AG08396 (cell line): ENCODE data around the gene FBXL20.
A peak's percentile ranks its signal among the peaks of the same experiment; 100 is the strongest.
"Not testable (repeated sequence)": the region's sequence is repeated elsewhere in the genome, so short reads cannot be mapped to it uniquely, and the experiment has no call there.

ENCODE experiments used
- DNase-seq: peaks from one replicate; pipeline ENCODE4 v3.0.0; 2012; ENCODE audit warnings: low spot score, mixed read lengths

FBXL20 gene

GRCh38 chr17:39250076-39250475, 151.3 kb downstream of the FBXL20 start:
- not testable (repeated sequence) for DNase-seq

- peak; percentile 6 for DNase-seq
Observed at GRCh38 chr17:39246274-39246673, 155.2 kb downstream of the FBXL20 start.

- DNase-seq = peak; percentile 73
Observed at GRCh38 chr17:39244600-39245570, 156.5 kb downstream of the FBXL20 start.

GRCh38 chr17:39244016-39244599, 157.3 kb downstream of the FBXL20 start:
- DNase-seq = no peak

- DNase-seq = no peak
Observed at GRCh38 chr17:39243155-39243554, 158.3 kb downstream of the FBXL20 start.

- no peak for DNase-seq
Observed at GRCh38 chr17:39240631-39241030, 160.8 kb downstream of the FBXL20 start.

GRCh38 chr17:39239640-39240314, 161.6 kb downstream of the FBXL20 start:
- peak; percentile 28 for DNase-seq

- DNase-seq = peak; percentile 24
Observed at GRCh38 chr17:39238311-39238972, 163.0 kb downstream of the FBXL20 start.

- DNase-seq = no peak
Observed at GRCh38 chr17:39237586-39237985, 163.8 kb downstream of the FBXL20 start.

- DNase-seq = no peak
Observed at GRCh38 chr17:39236981-39237441, 164.4 kb downstream of the FBXL20 start.

- DNase-seq = no peak
Observed at GRCh38 chr17:39236450-39236927, 164.9 kb downstream of the FBXL20 start.

GRCh38 chr17:39235555-39236449, 165.6 kb downstream of the FBXL20 start:
- DNase-seq = peak; percentile 65

- peak; percentile 83 for DNase-seq
Observed at GRCh38 chr17:39231591-39232551, 169.6 kb downstream of the FBXL20 start.

- no peak for DNase-seq
Observed at GRCh38 chr17:39231091-39231561, 170.3 kb downstream of the FBXL20 start.

GRCh38 chr17:39230361-39230760, 171.1 kb downstream of the FBXL20 start:
- DNase-seq = no peak

- no peak for DNase-seq
Observed at GRCh38 chr17:39229274-39229913, 172.0 kb downstream of the FBXL20 start.

GRCh38 chr17:39227364-39227919, 174.0 kb downstream of the FBXL20 start:
- DNase-seq = no peak

GRCh38 chr17:39225959-39226683, 175.3 kb downstream of the FBXL20 start:
- DNase-seq = peak; percentile 76
